ENCODE data around the gene EPHA6. TPM values are rescaled to one million over a fixed set of nuclear protein-coding genes. Genes with fewer than 3 reads are reported as not detected.

EPHA6 gene
- total RNA-seq, 1 experiment from 2014 or later: 1.1 TPM

- no TSS peak for BruUV-seq (replicated peaks)
- no peak overlapping the region for H3K4me3 Mint-ChIP-seq (ENCODE audit: low read depth, unreplicated experiment)
- H3K36me3 Mint-ChIP-seq (ENCODE audit: insufficient read depth, unreplicated experiment): no peaks in the 10 kb centered on the region
These were observed 681.5 kb downstream of the EPHA6 start for GRCh38 chr3:97495896-97496295.

DNA sequence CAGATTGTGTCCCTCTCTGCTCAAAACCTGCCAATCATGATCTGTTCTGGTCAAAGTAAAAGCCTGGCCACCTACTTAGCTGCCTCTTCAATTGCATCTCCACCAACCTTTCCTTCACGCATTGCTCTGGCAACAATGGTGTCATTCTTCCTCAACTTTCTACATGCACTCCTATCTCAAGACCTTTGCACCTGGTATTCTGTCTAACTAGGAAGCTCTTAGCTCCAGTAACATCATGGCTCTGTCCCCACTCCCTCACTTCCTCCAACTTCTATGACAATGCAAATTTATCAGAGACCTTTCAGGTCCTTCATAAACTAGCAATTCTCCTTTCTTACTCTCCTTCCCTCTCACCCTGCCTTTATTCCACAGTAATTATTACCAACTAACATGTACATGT lies 682.7 kb downstream of the EPHA6 start:
- H3K4me1 Mint-ChIP-seq (ENCODE audit: low read depth, unreplicated experiment): no peaks in the 10 kb centered on the region
- no peak for DNase-seq
- intact Hi-C loops (cut with micrococcal nuclease; ENCODE audit: unreplicated experiment): no loop called here
- H3K36me3 Mint-ChIP-seq (ENCODE audit: insufficient read depth, unreplicated experiment): no peaks in the 10 kb centered on the region
- H3K9me3 Mint-ChIP-seq (ENCODE audit: low read depth, unreplicated experiment): no peaks in the 10 kb centered on the region
- CTCF ChIA-PET: no interaction called here
- no TSS peak for BruUV-seq (replicated peaks)
- H3K4me3 Mint-ChIP-seq (ENCODE audit: low read depth, unreplicated experiment): no peak overlapping the region
- TF ChIP-seq, protein P1, sequence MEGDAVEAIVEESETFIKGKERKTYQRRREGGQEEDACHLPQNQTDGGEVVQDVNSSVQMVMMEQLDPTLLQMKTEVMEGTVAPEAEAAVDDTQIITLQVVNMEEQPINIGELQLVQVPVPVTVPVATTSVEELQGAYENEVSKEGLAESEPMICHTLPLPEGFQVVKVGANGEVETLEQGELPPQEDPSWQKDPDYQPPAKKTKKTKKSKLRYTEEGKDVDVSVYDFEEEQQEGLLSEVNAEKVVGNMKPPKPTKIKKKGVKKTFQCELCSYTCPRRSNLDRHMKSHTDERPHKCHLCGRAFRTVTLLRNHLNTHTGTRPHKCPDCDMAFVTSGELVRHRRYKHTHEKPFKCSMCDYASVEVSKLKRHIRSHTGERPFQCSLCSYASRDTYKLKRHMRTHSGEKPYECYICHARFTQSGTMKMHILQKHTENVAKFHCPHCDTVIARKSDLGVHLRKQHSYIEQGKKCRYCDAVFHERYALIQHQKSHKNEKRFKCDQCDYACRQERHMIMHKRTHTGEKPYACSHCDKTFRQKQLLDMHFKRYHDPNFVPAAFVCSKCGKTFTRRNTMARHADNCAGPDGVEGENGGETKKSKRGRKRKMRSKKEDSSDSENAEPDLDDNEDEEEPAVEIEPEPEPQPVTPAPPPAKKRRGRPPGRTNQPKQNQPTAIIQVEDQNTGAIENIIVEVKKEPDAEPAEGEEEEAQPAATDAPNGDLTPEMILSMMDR (IDR thresholded peaks at IDR 0.05; ENCODE audit: unreplicated experiment): no peak
- no peaks in the 10 kb centered on the region for H3K27me3 Mint-ChIP-seq (ENCODE audit: unreplicated experiment)
- no peak overlapping the region for H3K27ac Mint-ChIP-seq (ENCODE audit: unreplicated experiment)

More at GRCh38 chr3:97495896-97496295, 681.5 kb downstream of the EPHA6 start:
- CTCF ChIA-PET: interaction anchor here (1.0 kb wide), 1 partner anchor 10 kb away, joined by 3 read pairs; no protein-coding TSS in a partner anchor
- Mint-ChIP-seq H3K4me1 (ENCODE audit: low read depth, unreplicated experiment) (no peaks in the 10 kb centered on the region), H3K27ac (ENCODE audit: unreplicated experiment) (no peak overlapping the region), H3K27me3 (ENCODE audit: unreplicated experiment) (no peaks in the 10 kb centered on the region), H3K9me3 (ENCODE audit: low read depth, unreplicated experiment) (no peaks in the 10 kb centered on the region)
- TF ChIP-seq, protein P1 (IDR thresholded peaks at IDR 0.05; ENCODE audit: unreplicated experiment): no peak
- intact Hi-C loops (cut with micrococcal nuclease; ENCODE audit: unreplicated experiment): no loop called here
- DNase-seq: no peak

GRCh38 chr3:97504463-97504862 lies 690.1 kb downstream of the EPHA6 start:
- BruUV-seq (replicated peaks): no TSS peak
- Mint-ChIP-seq H3K27ac (ENCODE audit: unreplicated experiment) (no peak overlapping the region), H3K9me3 (ENCODE audit: low read depth, unreplicated experiment) (peaks cover 3% of the 10 kb centered on the region), H3K27me3 (ENCODE audit: unreplicated experiment) (peaks cover 3% of the 10 kb centered on the region), H3K36me3 (ENCODE audit: insufficient read depth, unreplicated experiment) (no peaks in the 10 kb centered on the region), H3K4me3 (ENCODE audit: low read depth, unreplicated experiment) (no peak overlapping the region), H3K4me1 (ENCODE audit: low read depth, unreplicated experiment) (no peaks in the 10 kb centered on the region)
- CTCF ChIA-PET: no interaction called here
- intact Hi-C loops (cut with micrococcal nuclease; ENCODE audit: unreplicated experiment): no loop called here
- TF ChIP-seq, protein P1 (IDR thresholded peaks at IDR 0.05; ENCODE audit: unreplicated experiment): no peak
- no peak for DNase-seq

DNA sequence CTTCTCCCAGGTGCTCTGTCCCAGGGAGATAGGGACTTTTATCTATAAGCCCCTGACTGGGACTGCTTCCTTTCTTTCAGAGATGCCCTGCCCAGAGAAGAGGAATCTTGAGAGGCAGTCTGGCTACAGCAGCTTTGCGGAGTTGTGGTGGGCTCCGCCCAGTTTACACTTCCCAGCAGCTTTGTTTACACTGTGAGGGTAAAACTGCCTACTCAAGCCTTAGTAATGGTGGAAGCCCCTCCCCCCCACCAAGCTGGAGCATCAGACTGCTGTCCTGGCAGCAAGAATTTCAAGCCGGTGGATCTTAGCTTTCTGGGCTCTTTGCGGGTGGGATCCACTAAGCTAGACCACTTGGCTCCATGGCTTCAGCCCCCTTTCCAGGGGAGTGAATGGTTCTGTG lies 696.4 kb downstream of the EPHA6 start:
- Mint-ChIP-seq H3K27ac (ENCODE audit: unreplicated experiment) (no peak overlapping the region), H3K27me3 (ENCODE audit: unreplicated experiment) (peaks cover 12% of the 10 kb centered on the region), H3K4me3 (ENCODE audit: low read depth, unreplicated experiment) (no peak overlapping the region), H3K9me3 (ENCODE audit: low read depth, unreplicated experiment) (peaks cover 4% of the 10 kb centered on the region), H3K36me3 (ENCODE audit: insufficient read depth, unreplicated experiment) (no peaks in the 10 kb centered on the region), H3K4me1 (ENCODE audit: low read depth, unreplicated experiment) (no peaks in the 10 kb centered on the region)
- BruUV-seq (replicated peaks): no TSS peak
- TF ChIP-seq, protein P1 (IDR thresholded peaks at IDR 0.05; ENCODE audit: unreplicated experiment): no peak
- intact Hi-C loops (cut with micrococcal nuclease; ENCODE audit: unreplicated experiment): no loop called here
- no peak for DNase-seq
- CTCF ChIA-PET: interaction anchor here (0.7 kb wide), 2 partner anchors 36 to 64 kb away, joined by 3 to 5 read pairs; no protein-coding TSS in a partner anchor

Data from Calu3 (cell line).